Nucleus accumbens (tissue), 56 donors: ENCODE measurements around the gene MOGAT3.
A peak's percentile ranks its signal among the peaks of the same experiment; 100 is the strongest.

Source experiments
- DNase-seq, 56 donors: peaks; one replicate each; lab custom pipeline; 2025; lab: John Stamatoyannopoulos, UW

The MOGAT3 gene

DNA sequence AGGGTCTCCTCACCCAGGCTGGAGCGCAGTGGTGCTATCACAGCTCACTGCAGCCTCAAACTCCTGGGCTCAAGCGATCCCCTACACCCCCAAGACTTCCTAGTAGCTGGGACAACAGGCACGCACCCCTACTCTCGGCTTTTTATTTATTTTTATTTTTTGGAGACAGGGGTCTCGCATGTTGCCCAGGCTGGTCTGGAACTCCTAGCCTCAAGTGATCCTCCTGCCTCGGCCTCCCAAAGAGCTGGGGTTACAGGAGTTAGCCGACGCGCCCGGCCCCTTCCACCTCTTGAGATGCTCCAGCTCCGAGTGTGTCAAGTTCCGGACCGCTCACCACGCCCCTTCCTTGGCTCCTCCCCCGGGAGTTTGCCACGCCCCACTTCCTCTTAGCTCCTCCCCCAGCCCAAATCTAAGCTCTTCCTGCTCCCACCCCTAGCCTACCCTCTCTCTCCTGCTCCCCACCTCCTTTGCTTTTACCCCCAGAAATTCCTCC lies 27.0 kb downstream of the MOGAT3 start:
- DNase-seq, result peak in 3 of 56 donors; percentile 15 to 30 (median 24)

DNA sequence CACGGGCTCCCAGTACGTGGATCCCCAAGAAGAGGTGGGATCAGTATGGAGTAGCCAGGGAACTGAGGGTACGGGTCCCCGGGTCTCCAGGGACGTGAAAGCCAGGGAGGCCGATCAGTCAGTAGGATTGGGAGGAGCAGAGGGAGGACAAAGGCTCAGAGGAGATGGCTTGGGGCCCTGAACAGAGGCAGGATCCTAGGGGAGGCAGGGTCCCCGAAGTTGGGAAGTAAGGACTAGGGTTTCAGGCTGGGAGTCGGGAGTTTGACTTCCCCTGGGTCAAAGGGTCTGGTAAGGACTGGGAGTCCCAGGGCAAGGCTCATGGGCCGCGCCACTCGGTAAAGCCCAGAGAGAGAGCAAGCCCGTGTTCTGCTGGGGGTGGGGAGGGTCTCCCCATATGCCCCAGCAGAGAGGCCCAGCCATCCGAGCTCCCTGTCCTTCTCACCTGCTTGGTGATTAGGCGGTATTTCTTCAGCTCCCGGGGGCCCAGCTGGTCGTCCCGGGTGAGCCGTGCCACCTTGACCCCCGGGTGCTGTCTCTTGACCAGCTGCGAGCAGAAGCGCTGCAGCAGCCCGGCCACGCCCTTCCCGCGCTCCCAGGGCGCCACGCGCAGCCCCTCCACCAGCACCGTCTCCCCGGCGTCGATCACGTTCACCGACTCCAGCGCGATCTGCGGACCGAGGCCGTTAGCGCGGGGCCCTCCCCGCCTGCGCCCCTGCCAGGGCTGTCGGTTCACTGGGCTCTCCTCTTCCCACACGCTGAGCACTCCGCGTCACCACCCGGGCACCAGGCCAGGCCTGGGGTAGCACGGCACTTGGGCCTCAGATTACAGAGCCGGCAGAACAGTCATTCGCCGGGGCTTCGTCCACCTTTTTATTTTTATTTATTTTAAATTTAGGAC lies 27.7 kb downstream of the MOGAT3 start:
- DNase-seq, result peak in 8 of 56 donors; percentile 3 to 49 (median 16)

DNA sequence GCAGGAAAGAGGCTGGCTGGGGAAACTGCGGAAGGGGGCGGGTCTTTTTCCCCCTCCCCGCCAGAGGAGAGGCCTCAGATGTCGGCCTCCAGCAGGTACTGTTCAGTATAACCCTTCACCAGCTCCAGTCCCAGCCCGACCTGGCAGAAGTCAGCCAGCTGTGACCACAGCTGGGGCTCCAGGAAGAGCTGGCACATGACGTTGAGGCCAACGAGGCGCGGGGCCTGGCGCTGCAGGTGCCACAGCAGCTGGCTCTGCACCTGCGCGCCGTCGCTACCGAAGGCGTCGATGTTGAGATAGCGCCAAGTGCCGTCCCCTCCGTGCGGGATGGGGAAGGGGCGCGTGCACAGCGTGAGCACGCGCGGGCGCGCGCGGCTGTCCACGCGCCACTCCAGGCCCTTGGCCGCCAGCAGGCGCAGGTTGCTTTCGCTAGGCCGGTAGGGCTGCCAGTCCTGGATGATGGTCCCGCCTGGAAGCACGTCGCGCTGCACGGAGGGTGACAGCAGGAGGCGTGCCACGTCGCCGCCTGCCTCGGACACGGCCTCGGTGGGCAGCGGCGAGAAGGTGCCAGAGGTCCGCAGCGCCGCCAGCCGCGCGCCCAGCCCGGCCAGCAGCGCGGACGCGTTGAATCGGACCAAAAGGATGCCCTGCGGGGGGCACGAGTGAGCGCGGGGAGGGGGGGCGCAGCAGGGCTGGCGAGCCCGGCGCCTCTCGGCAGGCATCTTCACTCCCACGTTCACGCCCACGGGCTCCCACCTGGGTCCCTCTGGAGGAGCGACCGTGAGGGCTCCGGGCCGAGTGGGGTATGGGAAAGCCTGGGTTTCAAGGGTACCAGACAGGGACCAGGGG lies 28.6 kb downstream of the MOGAT3 start:
- DNase-seq, result no peak

DNA sequence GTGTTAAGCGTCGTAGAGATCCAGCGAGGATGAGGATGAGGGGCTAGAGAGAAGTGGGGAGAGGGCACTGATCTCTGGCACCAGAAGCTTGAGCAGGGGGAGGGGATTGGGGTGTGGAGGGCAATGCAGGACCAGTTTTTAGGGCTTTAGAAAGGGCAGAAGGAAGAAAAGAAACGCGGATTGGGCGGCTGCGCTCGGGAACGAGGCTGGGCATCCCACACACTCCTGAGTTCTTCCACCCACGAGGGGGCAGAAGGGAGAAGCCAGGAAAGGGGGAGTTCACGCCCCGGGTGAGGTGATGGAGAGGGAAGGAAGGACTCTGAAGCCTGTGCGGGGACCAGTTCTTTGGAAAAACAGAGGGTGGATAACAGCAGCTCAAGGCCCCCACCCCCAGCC lies 29.4 kb downstream of the MOGAT3 start:
- peak in 2 of 56 donors; percentile 10 to 25 for DNase-seq

DNA sequence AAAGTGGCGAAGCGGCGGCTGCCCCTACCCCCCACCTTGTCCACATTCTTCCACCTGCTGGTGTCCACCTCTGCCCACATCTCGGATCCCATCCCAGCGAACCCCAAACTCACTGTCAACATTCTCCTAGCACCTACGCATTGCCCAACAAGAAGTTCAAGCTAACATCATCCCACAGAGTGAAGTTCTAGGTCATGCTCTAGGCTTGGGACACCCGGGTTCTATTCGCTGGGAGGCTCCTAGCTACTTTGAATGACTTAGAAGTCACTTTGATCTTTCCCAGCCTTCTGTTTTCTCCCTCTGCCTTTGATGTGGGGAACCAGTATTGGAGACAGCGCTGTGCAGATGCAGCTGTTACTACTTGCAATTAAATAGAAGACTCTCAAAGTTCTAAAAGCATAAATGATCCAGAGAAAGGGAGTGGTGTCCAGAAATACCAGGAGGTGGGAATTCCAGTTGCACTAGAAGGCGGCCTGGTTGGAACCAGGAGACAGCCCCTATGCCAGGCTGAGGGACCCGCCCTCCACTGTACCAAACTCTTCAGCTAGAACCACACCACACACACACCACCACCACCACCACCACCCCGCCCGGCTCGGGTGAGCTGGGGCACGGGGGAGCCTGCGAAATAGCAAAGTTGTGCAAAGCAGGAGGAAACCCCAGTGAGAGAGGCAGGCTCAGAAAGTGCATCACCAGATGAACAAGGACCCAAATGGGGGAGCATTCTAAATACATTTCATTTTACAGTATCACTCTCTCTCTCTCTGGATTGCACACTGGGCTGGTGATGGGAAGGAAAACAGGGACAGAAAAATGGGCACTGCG lies 30.0 kb downstream of the MOGAT3 start:
- no peak for DNase-seq

DNA sequence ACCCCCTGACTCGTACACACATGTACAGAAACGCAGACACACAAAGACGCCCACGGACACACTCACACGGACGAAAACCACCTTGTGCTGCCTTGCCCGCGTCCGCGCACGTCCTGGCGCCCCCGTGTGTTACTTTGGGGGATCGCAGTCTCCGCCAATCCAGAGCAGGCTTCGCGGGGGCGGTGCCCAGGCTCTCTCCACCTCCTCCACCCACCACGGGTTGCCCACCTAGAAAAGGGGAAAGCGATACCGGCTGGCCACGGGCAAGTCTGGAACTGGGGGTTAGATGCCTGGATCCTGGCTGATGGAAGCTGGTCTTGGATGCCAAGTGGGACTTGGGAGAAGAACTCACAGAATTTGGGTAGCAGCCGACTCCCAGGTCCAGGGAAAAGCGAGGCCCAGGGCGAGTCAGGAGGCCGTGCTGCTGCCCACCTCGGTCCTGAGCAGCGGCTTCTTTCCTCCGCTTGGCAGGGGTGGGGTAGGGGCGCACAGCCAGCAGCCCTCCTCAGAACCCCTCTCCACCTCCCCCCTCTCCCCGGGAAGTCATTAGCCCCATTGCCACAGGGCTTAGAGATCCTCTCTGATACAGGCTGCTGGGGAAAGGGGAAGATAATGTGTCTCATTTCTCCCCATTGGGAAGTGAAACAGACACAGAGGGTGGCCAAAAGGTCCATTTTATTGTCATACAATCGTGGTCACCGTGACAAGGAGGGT lies 30.8 kb downstream of the MOGAT3 start:
- DNase-seq, result peak in 46 of 56 donors; percentile 2 to 85 (median 41)

DNA sequence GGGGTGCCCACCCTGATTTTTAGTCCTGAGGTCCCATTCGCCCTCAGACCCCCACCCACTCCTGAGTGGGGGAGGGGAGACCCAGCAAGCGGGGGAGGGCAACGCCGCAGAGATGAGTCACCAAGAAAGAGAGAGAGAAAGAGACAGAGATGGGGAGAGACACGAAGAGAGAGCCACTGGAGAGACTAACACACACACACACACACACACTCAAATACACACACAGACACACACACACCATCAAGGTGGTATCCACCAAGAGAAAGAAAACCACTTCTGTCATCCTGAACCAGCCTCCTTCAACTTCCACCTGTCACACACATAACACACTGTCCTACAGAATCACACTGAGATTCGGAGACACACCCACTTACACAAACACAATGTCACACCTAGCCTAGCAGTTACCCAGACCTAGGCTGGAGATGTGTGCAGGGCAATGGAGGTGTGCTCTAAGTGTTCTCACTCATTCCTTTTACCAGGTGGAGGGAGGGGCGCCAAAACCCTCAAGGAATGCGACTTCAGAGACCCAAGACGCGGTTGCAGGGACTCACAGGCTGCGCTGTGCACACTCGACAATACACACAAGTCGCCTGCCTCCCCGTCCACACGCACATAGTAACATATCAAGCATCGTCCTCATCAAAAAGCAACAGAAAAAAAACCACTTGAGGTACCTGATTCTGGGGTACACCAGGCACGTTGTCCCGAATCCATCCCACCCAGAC lies 31.6 kb downstream of the MOGAT3 start:
- no peak for DNase-seq

DNA sequence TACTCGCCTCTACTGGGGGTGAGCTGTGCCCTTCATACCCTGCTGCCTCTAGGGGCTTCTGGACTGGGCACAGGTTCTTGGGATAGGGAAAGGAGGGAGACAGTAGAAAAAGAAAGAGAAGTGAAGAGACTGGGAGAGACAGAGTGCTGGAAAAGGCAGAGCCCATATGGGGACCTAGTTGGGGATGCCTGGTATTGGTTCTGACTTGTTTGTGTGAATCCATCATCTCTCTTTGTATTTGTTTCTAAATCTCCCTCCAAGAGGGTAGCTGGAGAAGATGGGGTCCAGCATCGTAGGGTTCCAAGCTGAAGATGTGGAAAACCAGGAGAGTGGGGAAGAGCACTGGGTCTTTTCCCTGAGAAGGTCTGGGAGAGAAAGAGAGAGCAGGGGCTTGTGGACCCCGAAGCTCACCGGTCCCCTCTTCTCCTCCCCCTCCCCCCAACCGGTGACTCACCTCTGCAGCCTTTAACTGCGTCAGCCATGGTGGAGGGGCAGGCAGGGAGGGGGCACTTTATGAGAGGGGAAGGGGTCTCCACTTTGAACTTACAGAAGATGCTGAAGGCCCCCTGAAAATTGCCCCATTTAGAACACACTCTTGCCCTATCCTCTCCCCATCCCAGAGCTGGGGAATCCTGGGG lies 32.3 kb downstream of the MOGAT3 start:
- DNase-seq, result peak in 1 of 56 donors; percentile 25

DNA sequence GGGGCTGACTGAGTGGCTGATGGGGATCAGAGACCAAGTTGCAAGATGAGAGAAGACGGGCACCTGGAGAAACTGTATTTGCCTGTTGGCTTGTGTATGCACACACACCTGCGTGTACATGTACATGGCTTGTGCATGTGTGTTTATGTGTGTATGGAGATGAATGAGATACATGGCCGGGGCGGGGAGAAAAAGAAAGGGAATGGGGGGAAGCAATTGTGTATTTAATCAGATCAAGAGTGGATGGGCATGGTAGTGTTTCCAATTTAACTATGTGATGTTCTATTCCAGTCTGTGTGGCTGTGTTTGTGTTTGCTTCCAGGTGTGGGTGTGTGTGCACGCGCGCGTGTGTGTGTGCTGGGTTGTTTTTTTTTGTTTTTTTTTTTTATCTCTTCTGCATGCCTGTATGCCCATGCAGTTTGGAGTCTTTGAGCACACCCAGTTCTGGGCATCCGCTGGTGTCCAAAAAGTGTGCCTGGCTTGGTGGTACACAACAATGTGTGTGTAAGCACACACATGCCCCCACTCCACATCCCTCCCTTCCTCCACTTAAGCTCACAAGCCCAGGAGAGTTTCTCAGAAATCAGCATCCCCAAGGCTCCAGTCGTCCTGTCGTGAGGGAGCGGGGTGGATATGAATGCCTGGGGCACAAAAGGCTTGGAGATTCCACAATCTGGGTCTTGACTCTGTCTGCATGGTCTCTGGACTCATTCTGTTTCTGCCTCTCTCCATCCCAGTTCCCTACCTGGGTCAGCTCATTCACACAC lies 33.0 kb downstream of the MOGAT3 start:
- no peak for DNase-seq

DNA sequence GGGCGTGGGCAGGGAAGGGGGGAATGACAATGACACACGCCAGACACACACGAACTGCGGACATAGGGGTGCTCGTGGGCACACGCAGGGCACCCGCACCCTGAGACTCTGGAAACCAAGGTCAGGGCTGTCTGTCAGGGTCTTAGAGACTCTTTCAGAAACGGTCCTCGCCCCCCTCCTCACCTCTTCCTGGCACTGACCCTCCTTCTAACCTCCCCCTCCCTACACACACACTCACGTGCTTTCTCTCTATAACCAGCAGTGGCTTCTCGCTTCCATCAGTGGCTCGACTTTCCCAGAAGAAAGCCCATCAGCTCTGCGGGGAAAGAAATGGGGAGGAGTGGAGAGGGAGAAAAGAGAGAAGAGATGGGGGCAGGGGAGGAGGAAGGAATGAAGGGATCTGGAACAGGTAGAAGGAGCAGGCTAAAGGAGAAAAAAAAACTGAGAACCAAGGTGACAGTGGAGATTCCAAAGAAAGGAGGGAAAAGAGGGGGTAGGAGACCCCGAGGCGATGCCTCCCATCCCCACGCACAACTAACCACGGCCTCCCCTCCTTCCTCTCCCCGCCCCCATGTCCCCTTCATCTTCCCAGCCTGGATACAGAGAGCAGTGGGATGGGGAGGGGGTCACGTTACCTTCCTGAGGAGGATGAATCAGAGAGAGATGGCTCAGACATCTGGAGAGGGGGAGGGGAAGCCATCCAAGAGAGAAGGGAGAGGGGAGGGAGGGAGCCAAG lies 33.8 kb downstream of the MOGAT3 start:
- peak in 4 of 56 donors; percentile 24 to 51 (median 44) for DNase-seq

DNA sequence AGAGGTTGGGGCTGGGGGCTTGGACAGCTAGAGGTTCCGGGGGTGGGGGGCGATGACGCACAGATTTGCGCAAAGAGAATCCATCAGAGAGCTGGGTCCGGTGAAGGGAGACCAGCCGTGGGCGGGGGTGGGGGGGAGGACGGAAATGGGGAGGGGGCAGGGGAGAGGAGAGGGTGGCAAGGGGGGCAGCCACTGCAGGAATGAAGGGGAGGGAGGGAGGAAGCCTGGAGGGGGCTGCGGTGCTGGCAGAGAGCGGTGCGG lies 34.3 kb downstream of the MOGAT3 start:
- no peak for DNase-seq

DNA sequence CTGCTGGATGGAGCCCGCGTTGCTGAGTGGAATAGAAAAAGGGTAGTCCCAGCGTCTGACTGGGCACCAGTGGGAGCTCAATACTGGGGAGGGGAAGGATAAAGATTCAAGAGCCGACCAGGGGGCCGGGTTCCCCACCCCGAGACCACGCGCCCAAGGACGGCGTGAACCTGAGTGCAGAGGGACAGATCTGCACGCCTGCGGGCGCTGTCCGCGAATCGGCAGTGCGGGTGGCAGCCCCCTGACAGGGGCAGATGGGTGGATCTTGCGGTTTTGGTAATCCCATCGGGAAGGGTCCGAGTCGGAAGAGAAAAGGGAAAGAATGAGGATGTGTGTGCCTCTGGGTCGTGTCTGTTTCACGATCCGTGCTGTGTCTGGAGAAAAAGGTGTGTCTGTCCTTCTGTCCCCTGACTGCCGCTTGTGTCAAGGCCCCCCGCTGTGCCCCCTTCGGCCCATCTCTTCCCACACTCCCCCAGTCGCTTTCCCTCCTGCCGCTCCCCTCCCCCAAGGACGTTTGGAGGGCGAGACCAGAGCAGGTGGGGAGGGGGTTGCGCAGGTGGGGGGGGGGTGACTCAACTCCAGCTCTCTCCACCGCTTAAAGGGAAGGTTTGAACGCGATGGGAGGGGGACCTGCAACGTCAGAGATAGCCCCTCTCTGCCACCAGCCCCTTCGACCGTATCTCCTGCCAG lies 34.7 kb downstream of the MOGAT3 start:
- DNase-seq, result no peak

DNA sequence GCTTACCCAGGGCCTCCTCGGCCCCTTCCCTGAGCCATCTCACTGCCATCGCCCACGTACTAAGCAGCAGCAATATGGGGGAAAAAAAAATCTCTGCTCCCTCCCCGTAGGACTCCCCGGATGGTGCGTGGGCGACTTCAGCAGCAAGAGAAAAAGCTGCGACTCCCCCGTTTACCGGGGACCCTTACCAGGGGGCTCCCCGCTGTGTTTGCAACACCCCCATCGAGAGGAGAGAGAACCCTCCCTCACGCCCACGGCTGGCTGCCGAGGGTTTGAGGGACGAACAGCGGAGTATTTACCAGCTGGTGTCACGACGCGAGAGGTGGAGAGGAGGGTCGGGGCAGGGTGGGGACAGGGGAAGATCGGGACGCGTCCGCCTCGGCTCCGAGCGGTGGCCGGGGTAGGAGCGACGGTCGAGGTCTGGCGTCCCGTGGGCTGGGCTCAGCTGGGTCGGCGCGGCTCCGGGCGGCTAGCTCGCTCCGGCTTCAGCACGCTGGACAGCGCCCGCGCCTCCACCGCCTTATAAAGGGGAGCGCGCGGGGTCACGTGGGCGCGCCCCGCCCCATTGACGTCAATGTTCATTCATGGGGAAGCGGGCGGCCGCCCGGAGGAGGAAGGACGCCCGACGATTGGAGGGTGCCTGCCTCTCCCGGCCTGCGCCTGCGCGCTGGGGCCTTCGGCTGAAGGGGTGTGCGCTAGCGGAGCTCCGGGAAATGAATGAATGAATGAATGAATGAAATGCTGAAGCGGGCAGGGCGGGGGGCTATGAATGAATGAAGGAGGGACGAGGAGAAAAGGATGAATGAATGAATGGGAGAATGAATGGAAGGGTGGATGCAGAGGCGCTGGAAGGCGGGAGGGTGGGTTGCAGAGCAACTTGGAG lies 35.5 kb downstream of the MOGAT3 start, which contains the start of gene VGF:
Gene VGF (minus strand): TSS at position 495 of the 883 bp plus-strand sequence. CDS start 726 bp downstream, outside the sequence.
- DNase-seq, result peak; percentile 18 to 93 (median 82)

DNA sequence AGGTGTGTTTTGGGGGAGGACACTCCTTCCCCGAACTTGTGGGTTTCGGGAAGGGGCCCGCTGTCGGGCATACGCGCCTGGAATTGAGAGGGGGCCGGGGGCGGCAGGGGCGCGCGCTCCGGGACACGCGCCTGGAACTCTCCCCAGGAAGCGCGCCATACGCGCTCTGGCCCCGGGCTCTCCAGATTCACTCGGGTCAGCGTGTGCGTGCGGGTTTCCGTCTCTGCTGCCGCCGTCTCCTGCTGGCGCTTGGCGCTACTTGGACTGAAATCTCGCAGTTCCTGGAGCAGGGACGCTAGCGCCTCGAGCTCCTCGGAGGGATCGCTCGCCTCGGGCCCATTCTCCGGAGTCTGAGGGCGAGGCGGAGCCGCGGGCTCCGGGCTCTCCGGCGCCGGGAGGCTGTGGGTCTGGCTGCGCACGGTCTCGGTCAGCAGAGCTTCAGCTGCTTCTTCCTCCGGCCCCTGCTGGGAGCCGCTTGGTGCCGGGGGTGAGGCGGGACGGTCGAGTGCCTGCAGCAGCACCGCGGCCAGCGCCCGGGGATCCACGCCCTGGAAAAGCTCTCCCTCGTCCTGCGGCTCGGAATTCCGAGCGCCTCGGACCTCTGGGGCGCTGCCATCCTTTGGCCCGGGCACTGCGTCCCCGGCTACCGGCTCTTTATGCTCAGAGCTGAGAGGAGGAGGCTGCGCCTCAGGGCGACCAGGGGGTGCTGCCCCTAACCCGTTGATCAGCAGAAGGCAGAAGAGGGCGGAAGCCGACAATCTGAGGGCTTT lies 36.6 kb downstream of the MOGAT3 start:
- peak in 4 of 56 donors; percentile 21 to 54 (median 36) for DNase-seq
